IPS-NIHi11 (cell line): Measurements from ENCODE around the gene GOSR2.
"Not testable (repeated sequence)": the region's sequence is repeated elsewhere in the genome, so short reads cannot be mapped to it uniquely, and the experiment has no call there.

Experiments used
- DNase-seq: peaks from one replicate; pipeline ENCODE4 v3.0.0; 2012; ENCODE audit warnings: mixed read lengths, low spot score

Gene GOSR2

DNA sequence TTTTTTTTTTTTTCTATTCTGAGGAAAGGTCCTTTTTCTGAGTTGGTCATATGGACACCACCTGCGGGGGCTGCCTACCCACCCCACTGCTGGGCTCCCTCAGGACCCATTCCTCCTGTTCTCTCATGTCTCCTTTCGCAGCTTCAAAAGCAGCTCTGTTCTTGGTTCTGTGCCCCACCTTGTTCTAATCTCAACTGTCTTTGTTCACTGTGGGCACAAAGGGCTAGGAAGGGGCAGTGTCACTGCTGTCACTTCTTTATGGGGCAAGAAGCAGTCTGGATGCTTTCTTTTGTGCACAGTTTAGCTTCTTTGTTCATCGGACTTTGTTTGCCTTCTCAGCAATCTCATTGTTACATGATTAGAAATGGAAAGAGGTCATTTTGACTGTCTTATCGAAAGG lies 7.1 kb downstream of the GOSR2 start:
- no peak for DNase-seq

DNA sequence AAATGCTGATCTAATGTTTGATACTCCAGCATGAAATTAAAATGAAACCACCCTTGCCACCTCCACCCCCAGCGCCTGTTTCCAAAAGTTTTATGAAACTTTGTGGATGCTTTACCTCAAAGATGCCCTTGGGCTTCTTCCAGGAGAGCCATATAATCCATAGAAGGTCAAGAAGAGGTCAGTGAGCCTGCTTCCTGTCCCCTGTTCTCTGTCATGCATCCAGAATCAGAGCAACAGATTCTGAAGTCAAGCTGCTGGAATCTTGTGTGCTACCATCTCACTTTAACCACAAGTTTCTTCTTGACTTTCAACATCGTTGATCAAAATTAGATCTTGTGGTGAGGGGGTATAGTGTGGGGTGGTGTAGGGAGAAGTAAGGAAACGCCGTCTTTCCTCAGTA lies 8.6 kb downstream of the GOSR2 start:
- no peak for DNase-seq

DNA sequence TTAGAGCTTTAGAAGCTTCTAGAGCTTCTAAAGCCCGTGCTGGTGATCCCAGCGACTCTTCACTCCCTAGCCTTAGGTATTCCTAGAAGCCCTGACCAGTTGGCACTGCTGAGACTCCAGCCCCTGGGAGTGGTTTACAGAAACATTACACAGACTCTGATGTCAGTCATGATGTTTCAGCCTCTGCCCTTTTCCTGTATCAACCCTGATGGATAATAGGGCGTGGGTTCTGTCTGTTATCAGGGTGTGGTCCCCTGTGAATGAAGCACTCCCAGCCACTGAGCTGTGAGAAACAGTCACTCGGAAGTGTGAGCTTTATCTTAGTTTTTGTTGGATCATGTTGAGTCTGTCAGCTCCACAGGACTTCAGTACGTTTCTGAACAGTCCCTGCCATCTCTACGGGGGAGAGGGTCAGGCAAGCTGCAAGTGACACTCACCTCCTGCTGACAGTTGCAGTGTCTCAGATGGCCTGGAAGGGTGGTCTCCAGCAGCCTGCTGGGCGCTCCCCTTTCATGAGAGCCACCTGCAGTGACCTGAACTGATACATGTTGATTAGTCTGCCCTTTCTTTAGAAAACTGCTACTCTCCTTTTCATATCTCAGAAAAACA lies 12.8 kb downstream of the GOSR2 start:
- DNase-seq = no peak

DNA sequence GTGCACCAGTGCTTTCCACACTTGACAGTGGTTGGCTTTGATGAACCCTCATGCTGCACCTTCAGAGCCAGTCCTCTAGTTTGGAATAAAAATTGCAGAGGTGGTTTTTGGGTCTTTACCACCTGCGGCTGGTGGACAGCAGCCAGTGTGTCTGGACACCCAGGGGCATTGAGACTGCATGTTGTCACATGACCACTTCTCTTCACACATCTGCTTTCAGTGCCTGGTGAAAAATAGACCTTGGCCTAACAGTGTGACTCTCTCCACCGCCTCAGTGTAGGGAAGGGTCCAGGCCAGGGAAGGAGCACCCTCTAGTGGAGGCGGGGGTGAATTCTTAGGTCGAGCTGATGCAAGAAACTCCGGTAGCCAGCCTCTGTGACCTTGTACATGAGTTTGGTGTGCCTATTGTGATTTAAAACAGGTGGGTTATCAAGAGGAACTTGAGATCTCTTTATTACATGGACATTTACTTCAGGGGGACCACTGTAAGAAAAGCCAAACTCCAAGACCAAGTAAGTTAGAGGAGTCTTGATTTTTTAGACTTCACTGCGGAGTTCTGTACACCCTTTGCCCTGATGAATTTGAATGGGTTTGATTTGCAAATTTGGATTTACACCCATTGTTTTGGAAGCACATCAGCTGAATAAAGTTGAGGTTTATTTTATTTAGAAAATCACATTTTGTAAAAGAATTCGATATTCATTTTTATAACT lies 17.9 kb downstream of the GOSR2 start:
- peak; percentile 88 for DNase-seq

- DNase-seq = peak; percentile 84
Measured at GRCh38 chr17:46942441-46943217, 19.7 kb downstream of the GOSR2 start.

DNA sequence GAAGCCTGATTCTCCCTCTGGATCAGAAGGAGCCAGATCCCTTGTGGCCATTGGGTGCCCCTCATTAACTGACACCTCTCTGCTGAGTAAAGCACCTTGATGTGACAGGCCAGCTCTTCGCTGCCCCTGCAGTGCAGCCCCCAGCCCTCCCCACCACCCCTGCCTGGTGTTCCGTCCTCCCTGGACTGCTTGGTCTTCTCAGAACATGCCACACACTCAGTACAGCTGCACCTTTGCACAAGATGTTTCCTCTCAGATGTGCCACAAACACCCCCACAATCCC lies 20.2 kb downstream of the GOSR2 start:
- DNase-seq = no peak

GRCh38 chr17:46943501-46944393 lies 20.8 kb downstream of the GOSR2 start:
- DNase-seq = peak; percentile 68

DNA sequence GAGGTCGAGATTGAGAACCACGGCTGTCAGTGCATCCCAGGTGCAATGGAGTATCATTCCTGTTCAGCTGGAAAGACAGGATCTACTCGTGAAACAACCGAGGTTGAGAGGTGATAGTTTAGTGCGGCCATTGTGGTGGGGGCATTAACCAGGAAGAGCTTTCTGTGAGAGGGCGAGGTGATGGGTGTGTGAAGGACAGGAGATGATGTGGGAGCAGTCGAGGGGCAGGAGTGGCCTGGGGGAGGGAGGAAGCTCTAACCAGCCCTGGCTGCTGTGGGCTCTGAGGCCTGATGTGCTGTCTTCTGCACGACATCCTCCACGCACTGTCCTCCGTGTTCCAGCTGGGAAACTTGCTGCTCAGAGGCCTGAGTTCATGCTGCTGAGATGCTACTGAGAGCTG lies 22.0 kb downstream of the GOSR2 start:
- no peak for DNase-seq

- no peak for DNase-seq
Measured at GRCh38 chr17:46947216-46947615, 24.3 kb downstream of the GOSR2 start.

GRCh38 chr17:46948544-46948943 lies 25.6 kb downstream of the GOSR2 start:
- DNase-seq = no peak

DNA sequence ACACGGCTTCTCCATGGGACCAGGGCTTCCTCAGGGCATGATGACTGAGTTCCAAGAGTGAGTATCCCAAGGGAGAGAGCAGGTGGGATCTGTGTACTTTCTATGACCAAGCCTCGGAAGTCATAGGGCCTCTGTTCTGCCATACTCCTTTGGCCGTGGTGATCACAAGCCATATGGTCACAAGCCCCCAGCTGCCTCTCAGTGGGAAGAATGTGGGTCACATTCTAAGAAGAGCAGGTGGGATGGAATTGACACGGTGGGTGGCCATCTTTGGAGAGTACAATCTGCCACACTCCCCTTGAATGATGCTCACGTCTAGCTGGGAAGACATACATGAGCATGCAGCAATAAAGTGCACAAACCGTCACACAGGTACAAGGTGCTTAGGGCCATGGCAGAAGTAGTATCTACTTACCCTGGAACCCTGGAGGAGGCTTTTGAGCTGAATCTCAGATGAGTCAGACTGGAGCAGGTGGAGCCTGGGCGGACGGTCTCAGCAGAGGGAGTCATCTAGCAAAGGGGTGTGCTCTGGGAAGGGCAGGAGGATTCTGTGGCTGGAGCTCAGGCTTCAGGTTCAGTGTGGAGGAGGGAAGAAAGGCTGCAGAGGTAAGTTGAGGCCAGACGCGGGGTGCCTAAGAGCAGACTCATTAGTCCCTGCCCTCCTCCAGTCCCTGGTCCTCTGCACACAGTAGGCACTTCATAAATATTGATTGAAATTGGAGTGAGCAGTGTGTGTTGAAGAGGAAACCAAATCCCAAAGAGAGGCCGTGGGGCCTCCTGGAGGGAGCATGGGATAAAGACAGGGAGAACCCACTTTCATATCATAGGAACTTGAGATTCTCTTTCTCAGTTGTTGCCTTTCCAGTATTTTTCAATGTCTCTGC lies 26.6 kb downstream of the GOSR2 start:
- DNase-seq = no peak

DNA sequence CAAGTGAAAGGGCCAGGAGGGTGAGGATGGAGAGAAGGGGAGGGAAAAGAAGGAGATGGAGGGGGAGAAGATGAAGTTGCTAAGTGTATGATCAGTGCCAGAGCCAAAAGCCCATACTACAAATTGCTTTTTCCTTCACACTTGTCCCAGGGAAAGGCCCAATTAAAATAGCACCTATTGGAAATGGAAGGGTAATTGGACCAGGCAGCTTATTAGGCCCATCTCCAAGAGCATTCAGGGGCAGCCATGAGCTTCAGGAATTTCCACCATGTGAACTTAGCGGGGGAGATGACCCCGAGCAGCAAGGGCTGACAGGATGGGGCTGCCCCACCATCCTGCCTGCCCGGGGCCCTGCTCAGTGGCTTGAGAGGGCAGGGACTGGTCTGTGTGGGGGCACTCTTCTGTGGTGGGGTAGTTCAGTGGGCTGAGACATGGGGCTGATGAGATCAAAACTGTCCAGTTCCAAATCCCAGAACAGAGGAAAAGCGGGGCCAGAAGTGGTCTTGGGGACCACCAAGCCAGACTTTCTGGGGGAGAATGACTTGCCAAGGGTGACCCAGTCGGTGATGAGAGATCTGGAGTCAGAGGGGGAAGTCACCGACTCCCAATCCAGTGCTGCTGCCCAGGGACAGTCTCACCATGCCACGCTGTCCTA lies 27.5 kb downstream of the GOSR2 start:
- DNase-seq = no peak

GRCh38 chr17:46950997-46951621 lies 28.1 kb downstream of the GOSR2 start:
- no peak for DNase-seq

DNA sequence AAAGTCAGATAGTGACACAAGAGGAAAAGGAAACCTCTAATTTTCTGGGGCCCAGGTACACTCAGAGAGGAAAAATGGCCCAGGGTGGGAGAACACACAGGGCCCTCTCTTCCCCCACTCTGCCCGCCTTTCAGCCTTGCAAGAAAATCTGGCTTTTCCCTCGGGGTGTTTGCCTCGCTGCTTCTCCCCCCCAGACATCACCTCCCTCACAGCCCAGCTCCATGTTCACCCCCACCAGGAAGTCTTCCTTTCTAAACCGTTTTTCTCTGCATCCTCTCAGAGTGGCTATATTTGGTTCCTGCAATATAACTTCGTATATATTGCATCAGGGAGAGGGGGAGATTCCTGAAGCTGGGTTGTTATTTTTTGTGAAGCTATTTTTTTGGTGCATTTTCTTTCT lies 28.7 kb downstream of the GOSR2 start:
- DNase-seq = no peak

DNA sequence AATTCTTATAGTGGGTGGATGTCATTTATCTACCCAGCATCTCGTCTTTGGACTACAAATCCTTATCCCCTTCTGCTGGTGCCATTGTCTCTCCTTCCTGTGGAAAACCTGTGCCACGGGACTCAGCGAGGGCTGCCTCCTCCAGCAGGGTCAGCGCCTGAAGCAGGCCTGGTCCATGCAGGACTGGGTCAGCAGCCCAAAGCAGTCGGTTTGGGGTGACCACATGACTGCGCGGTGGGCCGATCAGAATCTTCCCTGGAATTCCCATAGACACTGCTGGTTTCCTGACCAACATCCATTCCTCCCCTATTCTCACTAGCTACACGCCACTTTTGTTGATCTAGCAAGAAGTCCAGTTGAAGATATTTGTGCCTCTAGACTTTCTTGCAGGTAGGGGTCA lies 29.2 kb downstream of the GOSR2 start:
- DNase-seq = no peak

- not testable (repeated sequence) for DNase-seq
Measured at GRCh38 chr17:46953191-46953590, 30.2 kb downstream of the GOSR2 start.

- DNase-seq = no peak
Measured at GRCh38 chr17:46958041-46958591, 35.2 kb downstream of the GOSR2 start.

- no peak for DNase-seq
Measured at GRCh38 chr17:46960152-46960551, 37.2 kb downstream of the GOSR2 start.

GRCh38 chr17:46962374-46962790 lies 39.4 kb downstream of the GOSR2 start:
- no peak for DNase-seq

DNA sequence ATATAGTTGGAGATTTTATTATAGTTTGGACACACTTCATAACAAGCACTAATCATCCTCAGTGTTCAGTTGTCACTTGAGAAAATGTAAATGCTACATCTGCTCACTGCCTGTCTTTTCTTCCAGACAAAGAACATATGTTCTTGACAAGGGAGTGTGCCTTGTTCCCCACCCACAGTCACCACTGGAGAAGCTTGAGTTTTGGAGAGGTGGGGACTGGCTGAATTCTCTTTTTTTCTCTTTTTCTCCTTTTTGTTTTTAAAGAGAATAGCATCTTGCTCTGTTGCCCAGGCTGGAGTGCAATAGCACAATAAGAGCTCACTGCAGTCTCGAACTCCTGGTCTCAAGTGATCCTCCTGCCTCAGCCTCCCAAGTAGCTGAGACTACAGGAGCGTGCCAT lies 40.6 kb downstream of the GOSR2 start:
- no peak for DNase-seq
